Measurements from ENCODE around the gene WSCD2. TPM values are rescaled to one million over a fixed set of nuclear protein-coding genes. Genes with fewer than 3 reads are reported as not detected.

WSCD2 gene
- polyA plus RNA-seq, 5 donors = 0.25 to 0.85 (median 0.34) TPM

GRCh38 chr12:108107293-108107692, 21.8 kb upstream of the WSCD2 start:
- no peak for DNase-seq

GRCh38 chr12:108109504-108109903, 19.6 kb upstream of the WSCD2 start:
- DNase-seq = no peak

GRCh38 chr12:108109954-108110353, 19.1 kb upstream of the WSCD2 start:
- no peak for DNase-seq

GRCh38 chr12:108110844-108111243, 18.2 kb upstream of the WSCD2 start:
- DNase-seq = no peak

GRCh38 chr12:108112832-108113556, 16.1 kb upstream of the WSCD2 start:
- DNase-seq = no peak

- no peak for DNase-seq
These were observed 13.7 kb upstream of the WSCD2 start for GRCh38 chr12:108115123-108116121.

- DNase-seq = no peak
These were observed 12.8 kb upstream of the WSCD2 start for GRCh38 chr12:108116254-108116653.

- no peak for DNase-seq
These were observed 12.4 kb upstream of the WSCD2 start for GRCh38 chr12:108116699-108117098.

GRCh38 chr12:108117163-108117849, 11.8 kb upstream of the WSCD2 start:
- no peak for DNase-seq

- DNase-seq = no peak
These were observed 11.2 kb upstream of the WSCD2 start for GRCh38 chr12:108117902-108118301.

- DNase-seq = no peak
These were observed 9.7 kb upstream of the WSCD2 start for GRCh38 chr12:108119126-108119973.

- DNase-seq = no peak
These were observed 8.9 kb upstream of the WSCD2 start for GRCh38 chr12:108119974-108120862.

- no peak for DNase-seq
These were observed 8.3 kb upstream of the WSCD2 start for GRCh38 chr12:108120863-108121165.

GRCh38 chr12:108121320-108121719, 7.8 kb upstream of the WSCD2 start:
- DNase-seq = no peak

GRCh38 chr12:108121728-108122471, 7.2 kb upstream of the WSCD2 start:
- DNase-seq = no peak

GRCh38 chr12:108122644-108123043, 6.4 kb upstream of the WSCD2 start:
- no peak for DNase-seq

GRCh38 chr12:108123402-108123801, 5.7 kb upstream of the WSCD2 start:
- no peak for DNase-seq

GRCh38 chr12:108125073-108125472, 4.0 kb upstream of the WSCD2 start:
- no peak for DNase-seq

- no peak for DNase-seq
These were observed 2.9 kb upstream of the WSCD2 start for GRCh38 chr12:108126212-108126611.
